Smooth muscle cell (in vitro differentiated cells): ENCODE results near the gene SLC38A6. TPM values are rescaled to one million over a fixed set of nuclear protein-coding genes. Genes with fewer than 3 reads are reported as not detected.
A peak's percentile ranks its signal among the peaks of the same experiment; 100 is the strongest.

Source experiments
- DNase-seq: peaks from one replicate; lab custom pipeline; 2025; ENCODE audit not compliant: unreplicated experiment; lab: John Stamatoyannopoulos, UW
- H2AFZ ChIP-seq: fragments of 200-600 bp; sonication (generic); 2 replicates; pipeline ENCODE4 v1.6.0; 2016; ENCODE audit warnings: antibody characterized with exemption, low read depth, mild to moderate bottlenecking
- H3F3A ChIP-seq: fragments of 200-600 bp; sonication (generic); 2 replicates; pipeline ENCODE4 v1.6.0; 2017; ENCODE audit warnings: antibody characterized with exemption, low read depth
- H3K27ac ChIP-seq: fragments of 200-600 bp; sonication (generic); 2 replicates; pipeline ENCODE4 v1.5.1; 2016; ENCODE audit warnings: low read depth, mild to moderate bottlenecking
- H3K27me3 ChIP-seq: fragments of 200-600 bp; sonication (generic); 2 replicates; pipeline ENCODE4 v1.6.1; 2016; ENCODE audit warnings: low read depth, mild to moderate bottlenecking
- H3K36me3 ChIP-seq: fragments of 200-600 bp; sonication (generic); 2 replicates; pipeline ENCODE4 v1.5.1; 2016; ENCODE audit warnings: low read depth
- H3K4me1 ChIP-seq: fragments of 200-600 bp; sonication (generic); 2 replicates; pipeline ENCODE4 v1.5.1; 2016; ENCODE audit warnings: low read depth
- H3K4me2 ChIP-seq: fragments of 200-600 bp; sonication (generic); 2 replicates; pipeline ENCODE4 v1.6.0; 2016; ENCODE audit warnings: mild to moderate bottlenecking
- H3K4me3 ChIP-seq: fragments of 200-600 bp; sonication (generic); 2 replicates; pipeline ENCODE4 v1.5.1; 2016; ENCODE audit warnings: mild to moderate bottlenecking
- H3K79me2 ChIP-seq: fragments of 200-600 bp; sonication (generic); 2 replicates; pipeline ENCODE4 v1.6.0; 2016; ENCODE audit warnings: low read depth, mild to moderate bottlenecking
- H3K9ac ChIP-seq: fragments of 200-600 bp; sonication (generic); 2 replicates; pipeline ENCODE4 v1.6.0; 2016; ENCODE audit warnings: low read depth
- H3K9me3 ChIP-seq: fragments of 200-600 bp; sonication (generic); replicated peaks from 2 replicates; pipeline ENCODE4 v1.5.1; 2016; ENCODE audit warnings: low read depth
- H4K20me1 ChIP-seq: fragments of 200-600 bp; sonication (generic); 2 replicates; pipeline ENCODE4 v1.6.0; 2016; ENCODE audit warnings: low read depth
- WGBS: methylation state at CpG from one replicate; pipeline ENCODE4 v1.1.7; 2016; ENCODE audit warnings: low lambda C conversion rate; 5-methylcytosine and 5-hydroxymethylcytosine counted together
- polyA plus RNA-seq: library from polyadenylated mRNA; unstranded; fragments of >200 nt; fragmentation: Nextera tagmentation; extraction: Ambion mirVana; gene quantifications from 2 replicates; pipeline ENCODE4 v1.2.1, GENCODE V29; 2016
- total RNA-seq: library from RNA; depleted of rRNA; stranded (reverse); fragments of >200 nt; gene quantifications from 2 replicates; pipeline ENCODE4 v1.2.3, GENCODE V29; 2014
- TF ChIP-seq, protein P1 (sequence below): fragments of 200-600 bp; sonication (generic); IDR thresholded peaks from 2 replicates; pipeline ENCODE4 v1.5.1; 2017; ENCODE audit warnings: borderline replicate concordance, mild to moderate bottlenecking, antibody characterized with exemption; ENCODE audit not compliant: insufficient read depth, poor library complexity, severe bottlenecking

SLC38A6 gene
- total and polyA plus RNA-seq, 2 experiments from 2014 or later = 5.5 to 28.7 TPM

DNA sequence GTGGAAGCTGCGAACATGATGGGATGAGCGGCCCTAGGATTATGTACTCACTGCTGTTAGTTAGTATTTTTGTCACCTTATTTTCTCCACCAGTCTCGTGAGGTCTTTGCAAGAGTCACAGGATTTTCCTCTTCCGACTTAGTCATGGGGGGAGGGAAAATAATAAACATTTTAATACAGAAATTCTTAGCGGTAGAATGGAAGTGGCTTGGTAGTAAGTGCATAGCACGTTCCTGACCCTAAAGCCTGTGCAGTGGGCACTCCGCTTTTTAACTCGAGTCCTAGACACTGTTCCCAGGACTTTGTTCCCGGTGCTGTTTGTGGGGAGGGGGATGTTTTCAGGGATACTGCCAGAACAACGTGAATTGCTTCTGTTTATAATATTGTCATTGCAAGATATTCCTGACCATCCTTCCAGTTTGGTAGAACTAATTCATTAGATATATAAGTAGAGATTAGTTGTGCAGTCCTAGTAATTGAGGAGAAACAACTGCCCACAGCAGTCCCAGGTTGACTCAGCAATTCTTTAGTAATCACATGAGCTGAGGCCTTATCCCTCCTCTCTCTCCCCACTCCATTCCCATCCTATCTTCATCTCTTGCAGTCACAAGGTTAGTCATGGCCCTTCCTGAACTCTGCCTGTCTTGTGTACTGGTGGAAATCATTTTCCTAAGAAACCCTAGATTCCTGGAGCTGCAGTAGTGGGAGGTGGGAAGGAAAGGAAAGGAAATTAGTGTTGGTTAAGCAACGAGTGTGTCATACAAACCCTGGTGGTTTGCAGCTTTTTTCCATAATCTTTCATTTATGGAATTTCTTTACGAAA lies 799 bp downstream of the SLC38A6 start:
- no peaks in the 10 kb centered on the region for H3K36me3 ChIP-seq
- peak overlapping the region; percentile 95 for H3K9ac ChIP-seq
- peaks cover 24% of the 10 kb centered on the region for H3K79me2 ChIP-seq
- peak overlapping the region; percentile 95 for H3K4me3 ChIP-seq
- WGBS = 7% methylated on average over 12 of the region's 12 CpGs
- peaks cover 21% of the 10 kb centered on the region for H3K4me1 ChIP-seq
- TF ChIP-seq, protein P1, sequence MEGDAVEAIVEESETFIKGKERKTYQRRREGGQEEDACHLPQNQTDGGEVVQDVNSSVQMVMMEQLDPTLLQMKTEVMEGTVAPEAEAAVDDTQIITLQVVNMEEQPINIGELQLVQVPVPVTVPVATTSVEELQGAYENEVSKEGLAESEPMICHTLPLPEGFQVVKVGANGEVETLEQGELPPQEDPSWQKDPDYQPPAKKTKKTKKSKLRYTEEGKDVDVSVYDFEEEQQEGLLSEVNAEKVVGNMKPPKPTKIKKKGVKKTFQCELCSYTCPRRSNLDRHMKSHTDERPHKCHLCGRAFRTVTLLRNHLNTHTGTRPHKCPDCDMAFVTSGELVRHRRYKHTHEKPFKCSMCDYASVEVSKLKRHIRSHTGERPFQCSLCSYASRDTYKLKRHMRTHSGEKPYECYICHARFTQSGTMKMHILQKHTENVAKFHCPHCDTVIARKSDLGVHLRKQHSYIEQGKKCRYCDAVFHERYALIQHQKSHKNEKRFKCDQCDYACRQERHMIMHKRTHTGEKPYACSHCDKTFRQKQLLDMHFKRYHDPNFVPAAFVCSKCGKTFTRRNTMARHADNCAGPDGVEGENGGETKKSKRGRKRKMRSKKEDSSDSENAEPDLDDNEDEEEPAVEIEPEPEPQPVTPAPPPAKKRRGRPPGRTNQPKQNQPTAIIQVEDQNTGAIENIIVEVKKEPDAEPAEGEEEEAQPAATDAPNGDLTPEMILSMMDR = no peak
- H3K27ac ChIP-seq = peak overlapping the region; percentile 93
- no peaks in the 10 kb centered on the region for H3K27me3 ChIP-seq
- DNase-seq = no peak
- no peaks in the 10 kb centered on the region for H3K9me3 ChIP-seq
- no peaks in the 10 kb centered on the region for H4K20me1 ChIP-seq
- peaks cover 3% of the 10 kb centered on the region for H3F3A ChIP-seq
- H3K4me2 ChIP-seq = peak overlapping the region; percentile 92
- H2AFZ ChIP-seq = peak overlapping the region; percentile 97

DNA sequence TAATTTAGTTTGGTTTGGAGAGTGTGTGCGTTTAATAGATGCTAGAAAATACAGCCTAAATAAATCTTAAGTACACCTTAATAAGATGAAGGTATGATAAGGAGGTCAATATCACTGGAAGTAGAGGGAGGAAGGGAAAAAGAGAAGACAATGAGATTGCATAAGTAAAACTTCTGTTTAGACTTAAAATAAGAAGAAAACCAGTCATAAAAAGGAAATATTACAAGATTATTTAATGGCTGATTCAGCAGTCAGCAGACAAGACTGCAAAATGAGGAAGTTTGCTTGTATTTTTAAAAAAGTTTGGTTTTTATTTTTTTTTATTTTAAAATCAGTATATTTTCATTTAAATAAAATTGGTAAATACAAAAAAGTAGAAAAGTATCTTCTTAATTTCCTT lies 3.2 kb downstream of the SLC38A6 start:
- H3K27me3 ChIP-seq = no peaks in the 10 kb centered on the region
- peaks cover 3% of the 10 kb centered on the region for H3F3A ChIP-seq
- TF ChIP-seq, protein P1 = no peak
- no peak overlapping the region for H3K4me3 ChIP-seq
- 91% methylated on average over 1 of the region's 1 CpG for WGBS
- no peak overlapping the region for H2AFZ ChIP-seq
- peaks cover 12% of the 10 kb centered on the region for H3K79me2 ChIP-seq
- no peak for DNase-seq
- no peaks in the 10 kb centered on the region for H4K20me1 ChIP-seq
- no peak overlapping the region for H3K4me2 ChIP-seq
- peaks cover 11% of the 10 kb centered on the region for H3K4me1 ChIP-seq
- no peak overlapping the region for H3K27ac ChIP-seq
- no peaks in the 10 kb centered on the region for H3K36me3 ChIP-seq
- H3K9me3 ChIP-seq = no peaks in the 10 kb centered on the region
- no peak overlapping the region for H3K9ac ChIP-seq

DNA sequence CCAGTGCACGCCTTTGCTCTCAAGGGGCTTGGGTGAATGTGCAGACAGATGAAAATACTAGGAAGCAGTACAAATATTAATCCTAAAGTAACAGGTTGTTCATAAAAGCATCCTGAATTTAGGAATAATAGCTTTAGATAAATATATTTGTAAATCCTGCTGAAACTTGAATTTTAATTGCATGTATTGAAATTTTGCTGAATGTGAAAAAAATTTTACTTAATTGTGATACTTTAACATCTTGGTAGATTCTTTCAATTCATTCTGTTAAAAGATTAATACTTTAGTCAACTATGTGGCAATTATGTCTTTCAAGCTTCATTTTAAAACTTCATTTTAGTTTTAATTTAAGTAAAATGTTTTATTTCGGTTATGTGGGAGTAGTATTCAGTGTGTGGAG lies 5.5 kb downstream of the SLC38A6 start:
- H3K36me3 ChIP-seq = no peaks in the 10 kb centered on the region
- TF ChIP-seq, protein P1 = no peak
- 95% methylated on average over 2 of the region's 2 CpGs for WGBS

DNA sequence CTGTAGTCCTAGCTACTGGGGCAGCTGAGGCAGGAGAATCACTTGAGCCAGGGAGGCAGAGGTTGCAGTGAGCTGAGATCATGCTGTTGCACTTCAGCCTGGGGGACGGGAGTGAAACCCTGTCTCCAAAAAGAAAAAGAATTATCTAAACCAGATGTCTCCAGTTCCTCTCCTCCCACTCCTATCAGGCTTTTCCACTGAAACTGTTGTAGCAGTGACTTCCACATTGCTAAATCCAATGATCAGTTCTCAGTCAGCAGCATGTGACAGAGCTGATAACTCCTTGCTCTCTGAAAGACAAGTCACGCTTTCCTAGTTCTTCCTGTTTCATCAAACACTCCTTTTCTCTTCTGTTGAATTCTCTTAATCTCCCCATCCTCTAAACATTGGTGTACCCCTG lies 8.6 kb downstream of the SLC38A6 start:
- no peaks in the 10 kb centered on the region for H3K9me3 ChIP-seq
- WGBS = 43% methylated on average over 2 of the region's 2 CpGs
- H2AFZ ChIP-seq = no peak overlapping the region
- TF ChIP-seq, protein P1 = no peak
- H3K27me3 ChIP-seq = no peaks in the 10 kb centered on the region
- H3K27ac ChIP-seq = no peak overlapping the region
- no peaks in the 10 kb centered on the region for H3K79me2 ChIP-seq
- H3K4me3 ChIP-seq = no peak overlapping the region
- H3K9ac ChIP-seq = no peak overlapping the region
- no peaks in the 10 kb centered on the region for H3F3A ChIP-seq
- no peaks in the 10 kb centered on the region for H3K36me3 ChIP-seq
- H3K4me1 ChIP-seq = no peaks in the 10 kb centered on the region
- DNase-seq = no peak
- H3K4me2 ChIP-seq = no peak overlapping the region
- H4K20me1 ChIP-seq = no peaks in the 10 kb centered on the region

More for the DNA sequence above, 5.5 kb downstream of the SLC38A6 start:
- Histone ChIP-seq H3K4me1 (peaks cover 5% of the 10 kb centered on the region), H3K27ac (no peak overlapping the region), H3K4me3 (no peak overlapping the region), H2AFZ (no peak overlapping the region), H3K9ac (no peak overlapping the region), H3K79me2 (no peaks in the 10 kb centered on the region), H3F3A (peaks cover 3% of the 10 kb centered on the region), H3K4me2 (no peak overlapping the region), H3K9me3 (no peaks in the 10 kb centered on the region), H3K27me3 (no peaks in the 10 kb centered on the region), H4K20me1 (no peaks in the 10 kb centered on the region)
- no peak for DNase-seq
